Loucy (cell line): ENCODE data around the gene CD36.

ENCODE experiments used
- H2AFZ ChIP-seq: fragments of 200-600 bp; sonication (generic); 2 replicates; pipeline ENCODE4 v1.6.0; 2016; ENCODE audit warnings: antibody characterized with exemption, mild to moderate bottlenecking, low read length, moderate library complexity
- H3F3A ChIP-seq: fragments of 200-600 bp; 2 replicates; pipeline ENCODE4 v1.6.0; 2016; ENCODE audit warnings: antibody characterized with exemption, low read depth, mild to moderate bottlenecking
- H3K27me3 ChIP-seq: fragments of 200-600 bp; sonication (generic); 2 replicates; pipeline ENCODE4 v1.6.1; 2014; ENCODE audit warnings: low read length, mild to moderate bottlenecking; ENCODE audit not compliant: insufficient read depth, poor library complexity, severe bottlenecking
- H3K36me3 ChIP-seq: fragments of 200-600 bp; sonication (generic); 2 replicates; pipeline ENCODE4 v1.6.1; 2016; ENCODE audit warnings: low read length; ENCODE audit not compliant: insufficient read depth
- H3K4me1 ChIP-seq: fragments of 200-600 bp; sonication (generic); 2 replicates; pipeline ENCODE4 v1.5.1; 2014; ENCODE audit warnings: low read length, mild to moderate bottlenecking; ENCODE audit not compliant: insufficient read depth, poor library complexity, severe bottlenecking
- H3K4me2 ChIP-seq: fragments of 200-600 bp; sonication (generic); 2 replicates; pipeline ENCODE4 v1.6.0; 2014; ENCODE audit warnings: antibody characterized with exemption, low read length, low read depth, mild to moderate bottlenecking; ENCODE audit not compliant: poor library complexity, severe bottlenecking
- H3K4me3 ChIP-seq: fragments of 200-600 bp; sonication (generic); 2 replicates; pipeline ENCODE4 v1.5.1; 2014; ENCODE audit warnings: low read length, mild to moderate bottlenecking, mixed read lengths; ENCODE audit not compliant: poor library complexity, severe bottlenecking
- H3K79me2 ChIP-seq: fragments of 200-600 bp; sonication (generic); 2 replicates; pipeline ENCODE4 v1.6.1; 2014; ENCODE audit warnings: low read length; ENCODE audit not compliant: insufficient read depth
- H3K9ac ChIP-seq: fragments of 200-600 bp; sonication (generic); 2 replicates; pipeline ENCODE4 v1.6.0; 2014; ENCODE audit warnings: mild to moderate bottlenecking, low read depth, low read length, moderate library complexity; ENCODE audit not compliant: poor library complexity, severe bottlenecking
- H3K9me2 ChIP-seq: fragments of 200-600 bp; sonication (generic); replicated peaks from 2 replicates; pipeline ENCODE4 v1.6.1; 2016; ENCODE audit warnings: low read depth, low read length, mixed read lengths
- H3K9me3 ChIP-seq: fragments of 200-600 bp; sonication (generic); 2 replicates; pipeline ENCODE4 v1.6.1; 2014; ENCODE audit warnings: mild to moderate bottlenecking, antibody characterized with exemption, low read length, low read depth; ENCODE audit not compliant: insufficient read depth
- H4K20me1 ChIP-seq: fragments of 200-600 bp; sonication (generic); 2 replicates; pipeline ENCODE4 v1.6.0; 2014; ENCODE audit warnings: antibody characterized with exemption, low read length, mild to moderate bottlenecking; ENCODE audit not compliant: insufficient read depth, poor library complexity, severe bottlenecking
- EZH2phosphoT487 ChIP-seq: fragments of 200-600 bp; IDR thresholded peaks from 2 replicates; pipeline ENCODE4 v1.6.1; 2018; ENCODE audit warnings: antibody characterized with exemption, mild to moderate bottlenecking, moderate library complexity, borderline replicate concordance
- TF ChIP-seq, protein P1 (sequence below): fragments of 200-600 bp; sonication (generic); conservative IDR thresholded peaks from 2 replicates; pipeline ENCODE4 v1.5.1; 2014; ENCODE audit warnings: mild to moderate bottlenecking, antibody characterized with exemption, low read length

CD36 gene

DNA sequence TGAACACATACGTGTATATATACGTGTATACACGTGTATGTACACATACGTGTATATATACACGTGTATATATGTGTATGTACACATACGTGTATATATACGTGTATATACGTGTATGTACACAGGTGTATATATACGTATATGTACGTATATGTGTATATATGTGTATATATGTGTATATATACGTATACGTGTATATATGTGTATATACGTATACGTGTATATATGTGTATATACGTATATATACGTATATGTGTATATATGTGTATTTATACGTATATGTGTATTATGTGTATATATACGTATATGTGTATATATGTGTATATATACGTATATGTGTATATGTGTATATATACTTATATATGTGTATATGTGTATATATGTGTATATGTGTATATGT is 44.3 kb downstream of the CD36 start:
- Histone ChIP-seq H3F3A (no peaks in the 10 kb centered on the region), H3K4me1 (no peaks in the 10 kb centered on the region), H2AFZ (no peak overlapping the region), H3K9me2 (no peaks in the 10 kb centered on the region), H3K4me2 (no peak overlapping the region), H4K20me1 (no peaks in the 10 kb centered on the region), H3K36me3 (no peaks in the 10 kb centered on the region), H3K4me3 (no peak overlapping the region), H3K79me2 (no peaks in the 10 kb centered on the region), H3K9me3 (no peaks in the 10 kb centered on the region), H3K27me3 (no peaks in the 10 kb centered on the region), H3K9ac (no peak overlapping the region)
- TF ChIP-seq, protein P1, sequence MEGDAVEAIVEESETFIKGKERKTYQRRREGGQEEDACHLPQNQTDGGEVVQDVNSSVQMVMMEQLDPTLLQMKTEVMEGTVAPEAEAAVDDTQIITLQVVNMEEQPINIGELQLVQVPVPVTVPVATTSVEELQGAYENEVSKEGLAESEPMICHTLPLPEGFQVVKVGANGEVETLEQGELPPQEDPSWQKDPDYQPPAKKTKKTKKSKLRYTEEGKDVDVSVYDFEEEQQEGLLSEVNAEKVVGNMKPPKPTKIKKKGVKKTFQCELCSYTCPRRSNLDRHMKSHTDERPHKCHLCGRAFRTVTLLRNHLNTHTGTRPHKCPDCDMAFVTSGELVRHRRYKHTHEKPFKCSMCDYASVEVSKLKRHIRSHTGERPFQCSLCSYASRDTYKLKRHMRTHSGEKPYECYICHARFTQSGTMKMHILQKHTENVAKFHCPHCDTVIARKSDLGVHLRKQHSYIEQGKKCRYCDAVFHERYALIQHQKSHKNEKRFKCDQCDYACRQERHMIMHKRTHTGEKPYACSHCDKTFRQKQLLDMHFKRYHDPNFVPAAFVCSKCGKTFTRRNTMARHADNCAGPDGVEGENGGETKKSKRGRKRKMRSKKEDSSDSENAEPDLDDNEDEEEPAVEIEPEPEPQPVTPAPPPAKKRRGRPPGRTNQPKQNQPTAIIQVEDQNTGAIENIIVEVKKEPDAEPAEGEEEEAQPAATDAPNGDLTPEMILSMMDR, result no peak
- TF ChIP-seq EZH2phosphoT487, result no peak

- Histone ChIP-seq H3K9me2 (no peaks in the 10 kb centered on the region), H3K9ac (no peak overlapping the region), H3K4me2 (no peak overlapping the region), H4K20me1 (no peaks in the 10 kb centered on the region), H3K36me3 (no peaks in the 10 kb centered on the region), H2AFZ (no peak overlapping the region), H3K79me2 (no peaks in the 10 kb centered on the region), H3K4me3 (no peak overlapping the region), H3K4me1 (no peaks in the 10 kb centered on the region), H3K27me3 (no peaks in the 10 kb centered on the region), H3K9me3 (no peaks in the 10 kb centered on the region), H3F3A (no peaks in the 10 kb centered on the region)
- no peak for TF ChIP-seq EZH2phosphoT487
- TF ChIP-seq, protein P1, result no peak
These were observed 48.1 kb downstream of the CD36 start for GRCh38 chr7:80686576-80686975.

- no peak overlapping the region for H3K9ac ChIP-seq
- TF ChIP-seq EZH2phosphoT487, result no peak
- TF ChIP-seq, protein P1, result peak; percentile 83
- no peaks in the 10 kb centered on the region for H3K79me2 ChIP-seq
- H3F3A ChIP-seq, result no peaks in the 10 kb centered on the region
- no peaks in the 10 kb centered on the region for H4K20me1 ChIP-seq
- H3K4me3 ChIP-seq, result no peak overlapping the region
- no peaks in the 10 kb centered on the region for H3K9me3 ChIP-seq
- no peak overlapping the region for H3K4me2 ChIP-seq
- no peaks in the 10 kb centered on the region for H3K36me3 ChIP-seq
- no peaks in the 10 kb centered on the region for H3K27me3 ChIP-seq
- no peaks in the 10 kb centered on the region for H3K4me1 ChIP-seq
- H2AFZ ChIP-seq, result no peak overlapping the region
- no peaks in the 10 kb centered on the region for H3K9me2 ChIP-seq
These were observed 60.7 kb downstream of the CD36 start for GRCh38 chr7:80699045-80699638.
